ENCODE measurements around the gene AGPAT4. TPM values are rescaled to one million over a fixed set of nuclear protein-coding genes. Genes with fewer than 3 reads are reported as not detected.

The AGPAT4 gene
- total and polyA plus RNA-seq, 2 experiments from 2014 or later, result 10.6 to 11.8 TPM

DNA sequence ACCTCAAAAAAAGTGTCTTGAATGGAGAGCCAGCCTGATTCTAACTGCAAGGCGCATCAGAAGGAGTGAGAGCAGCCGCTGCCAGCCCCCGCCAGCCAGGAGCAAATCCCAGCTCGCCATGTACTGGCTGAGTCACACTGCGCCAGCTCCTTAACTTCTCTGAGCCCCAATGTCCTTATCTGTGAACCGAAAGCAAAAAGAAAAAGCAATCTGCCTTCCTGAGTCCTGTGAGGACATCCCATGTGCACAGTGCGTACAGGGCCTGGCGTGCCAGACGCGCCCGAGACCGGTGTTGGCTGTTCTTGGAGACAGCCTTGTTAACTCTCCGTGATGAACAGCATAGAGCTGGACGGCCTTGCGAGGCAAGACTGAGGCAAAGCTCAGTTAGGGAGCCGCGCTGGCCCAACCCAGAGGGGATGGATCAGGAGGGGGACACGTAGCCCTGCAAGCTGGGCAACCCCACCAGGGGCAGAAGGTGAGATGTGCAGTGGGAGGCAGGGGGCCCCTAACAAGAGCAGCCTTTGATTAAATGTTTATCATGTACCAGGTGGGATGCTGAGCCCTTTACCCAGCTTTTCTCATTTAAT, 122.7 kb downstream of the AGPAT4 start:
- Histone ChIP-seq H3K4me3 (no peak overlapping the region), H3K36me3 (replicated peaks; ENCODE audit: insufficient read depth, low read depth) (no peaks in the 10 kb centered on the region), H3K9me2 (replicated peaks; ENCODE audit: insufficient read depth) (no peaks in the 10 kb centered on the region), H2AFZ (no peak overlapping the region), H3K27me3 (no peaks in the 10 kb centered on the region), H3K9me3 (ENCODE audit: low read depth) (no peaks in the 10 kb centered on the region), H3K27ac (no peak overlapping the region), H3K4me2 (no peak overlapping the region), H3K4me1 (ENCODE audit: insufficient read depth) (no peaks in the 10 kb centered on the region), H3K79me2 (no peaks in the 10 kb centered on the region), H4K20me1 (ENCODE audit: insufficient read depth, poor library complexity, severe bottlenecking) (no peaks in the 10 kb centered on the region)
- 91% methylated on average over 18 of the region's 18 CpGs for whole genome bisulfite sequencing (ENCODE audit: low lambda C conversion rate, missing lambda C conversion rate)
- no peak for DNase-seq (ENCODE audit: low spot score)
- TF ChIP-seq, protein P1, sequence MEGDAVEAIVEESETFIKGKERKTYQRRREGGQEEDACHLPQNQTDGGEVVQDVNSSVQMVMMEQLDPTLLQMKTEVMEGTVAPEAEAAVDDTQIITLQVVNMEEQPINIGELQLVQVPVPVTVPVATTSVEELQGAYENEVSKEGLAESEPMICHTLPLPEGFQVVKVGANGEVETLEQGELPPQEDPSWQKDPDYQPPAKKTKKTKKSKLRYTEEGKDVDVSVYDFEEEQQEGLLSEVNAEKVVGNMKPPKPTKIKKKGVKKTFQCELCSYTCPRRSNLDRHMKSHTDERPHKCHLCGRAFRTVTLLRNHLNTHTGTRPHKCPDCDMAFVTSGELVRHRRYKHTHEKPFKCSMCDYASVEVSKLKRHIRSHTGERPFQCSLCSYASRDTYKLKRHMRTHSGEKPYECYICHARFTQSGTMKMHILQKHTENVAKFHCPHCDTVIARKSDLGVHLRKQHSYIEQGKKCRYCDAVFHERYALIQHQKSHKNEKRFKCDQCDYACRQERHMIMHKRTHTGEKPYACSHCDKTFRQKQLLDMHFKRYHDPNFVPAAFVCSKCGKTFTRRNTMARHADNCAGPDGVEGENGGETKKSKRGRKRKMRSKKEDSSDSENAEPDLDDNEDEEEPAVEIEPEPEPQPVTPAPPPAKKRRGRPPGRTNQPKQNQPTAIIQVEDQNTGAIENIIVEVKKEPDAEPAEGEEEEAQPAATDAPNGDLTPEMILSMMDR (IDR thresholded peaks at IDR 0.05; ENCODE audit: poor library complexity), result no peak

DNA sequence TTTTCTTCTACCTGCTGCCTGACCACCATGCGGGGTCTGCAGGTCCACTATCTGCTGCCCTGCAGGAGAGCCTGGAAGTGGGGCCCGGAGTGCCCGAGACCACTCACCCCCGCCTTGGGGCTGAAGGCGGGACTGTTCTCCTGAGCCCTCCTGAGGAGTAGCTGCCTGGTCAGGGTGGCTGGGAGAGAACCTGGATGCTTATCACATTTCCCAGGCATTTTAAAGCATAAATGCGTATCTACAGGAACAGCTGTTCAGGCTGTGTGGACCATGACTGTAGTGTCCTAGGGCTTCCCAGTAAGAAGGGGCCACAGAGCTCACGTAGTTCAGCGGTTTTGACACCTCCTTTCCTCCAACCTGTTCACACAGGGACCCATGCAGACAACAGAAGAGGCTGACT, 123.3 kb downstream of the AGPAT4 start:
- no peak overlapping the region for H3K27ac ChIP-seq
- H3K27me3 ChIP-seq, result no peaks in the 10 kb centered on the region
- no peaks in the 10 kb centered on the region for H3K36me3 ChIP-seq (replicated peaks; ENCODE audit: insufficient read depth, low read depth)
- WGBS (ENCODE audit: low lambda C conversion rate, missing lambda C conversion rate), result 97% methylated on average over 8 of the region's 8 CpGs
- no peak overlapping the region for H2AFZ ChIP-seq
- no peaks in the 10 kb centered on the region for H3K9me3 ChIP-seq (ENCODE audit: low read depth)
- no peak overlapping the region for H3K4me2 ChIP-seq
- DNase-seq (ENCODE audit: low spot score), result no peak
- H3K4me3 ChIP-seq, result no peak overlapping the region
- TF ChIP-seq, protein P1 (IDR thresholded peaks at IDR 0.05; ENCODE audit: poor library complexity), result no peak
- TF ChIP-seq EZH2 (IDR thresholded peaks at IDR 0.05; ENCODE audit: borderline replicate concordance), result no peak
- TF ChIP-seq EZH2phosphoT487 (IDR thresholded peaks at IDR 0.05; ENCODE audit: low read depth, severe bottlenecking, unreplicated experiment), result no peak
- no peaks in the 10 kb centered on the region for H3K9me2 ChIP-seq (replicated peaks; ENCODE audit: insufficient read depth)
- H4K20me1 ChIP-seq (ENCODE audit: insufficient read depth, poor library complexity, severe bottlenecking), result no peaks in the 10 kb centered on the region
- H3K79me2 ChIP-seq, result no peaks in the 10 kb centered on the region
- H3K4me1 ChIP-seq (ENCODE audit: insufficient read depth), result no peaks in the 10 kb centered on the region

DNA sequence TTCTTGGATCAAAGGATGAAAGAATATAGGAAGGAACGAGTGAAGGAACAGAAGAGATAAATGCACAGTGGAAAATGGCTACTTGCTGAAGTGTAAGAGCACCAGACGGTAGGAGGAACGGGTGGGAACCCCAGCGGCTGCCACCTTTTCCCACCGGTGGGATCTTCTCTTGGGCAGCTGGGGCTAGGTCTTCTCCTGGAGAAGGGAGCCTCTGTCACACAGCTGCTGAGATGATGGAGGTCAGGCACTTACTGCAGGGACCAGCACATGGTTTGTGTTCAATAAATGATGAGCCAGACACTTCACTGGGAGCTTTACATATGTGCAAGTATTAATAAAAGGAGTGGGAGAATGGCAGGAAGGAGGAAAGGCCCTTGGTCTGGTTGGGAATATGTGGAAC, 123.7 kb downstream of the AGPAT4 start:
- TF ChIP-seq, protein P1 (IDR thresholded peaks at IDR 0.05; ENCODE audit: poor library complexity), result no peak
- TF ChIP-seq EZH2 (IDR thresholded peaks at IDR 0.05; ENCODE audit: borderline replicate concordance), result no peak
- no peak for TF ChIP-seq EZH2phosphoT487 (IDR thresholded peaks at IDR 0.05; ENCODE audit: low read depth, severe bottlenecking, unreplicated experiment)
- Histone ChIP-seq H3K9me2 (replicated peaks; ENCODE audit: insufficient read depth) (no peaks in the 10 kb centered on the region), H2AFZ (no peak overlapping the region), H4K20me1 (ENCODE audit: insufficient read depth, poor library complexity, severe bottlenecking) (no peaks in the 10 kb centered on the region), H3K27me3 (no peaks in the 10 kb centered on the region), H3K27ac (no peak overlapping the region), H3K36me3 (replicated peaks; ENCODE audit: insufficient read depth, low read depth) (no peaks in the 10 kb centered on the region), H3K4me2 (no peak overlapping the region), H3K9me3 (ENCODE audit: low read depth) (no peaks in the 10 kb centered on the region), H3K4me3 (no peak overlapping the region), H3K79me2 (no peaks in the 10 kb centered on the region), H3K4me1 (ENCODE audit: insufficient read depth) (no peaks in the 10 kb centered on the region)
- no peak for DNase-seq (ENCODE audit: low spot score)
- WGBS (ENCODE audit: low lambda C conversion rate, missing lambda C conversion rate), result 91% methylated on average over 5 of the region's 5 CpGs

All from hepatocyte (in vitro differentiated cells).